ENCODE measurements around the gene CACNA2D1.

Gene CACNA2D1

GRCh38 chr7:82376739-82377138 is 66.8 kb downstream of the CACNA2D1 start:
- H3K4me2 ChIP-seq (ENCODE audit: low read length): no peak overlapping the region
- no CpG with 5 or more reads among the region's 2 CpGs for WGBS (ENCODE audit: extremely low coverage, insufficient coverage, low lambda C conversion rate)
- no peak overlapping the region for H3K4me3 ChIP-seq (ENCODE audit: low read length)
- H2AK5ac ChIP-seq (ENCODE audit: low read length): no peak overlapping the region
- H2BK5ac ChIP-seq (ENCODE audit: low read length): no peak overlapping the region
- no peak overlapping the region for H3K4ac ChIP-seq (ENCODE audit: low read depth, low read length)
- H3K56ac ChIP-seq (ENCODE audit: low read length): no peak overlapping the region
- H3K4me1 ChIP-seq (ENCODE audit: control insufficient read depth, low read depth, low read length): peaks cover 2% of the 10 kb centered on the region
- H2BK120ac ChIP-seq (ENCODE audit: low read depth, low read length): no peak overlapping the region
- H2BK15ac ChIP-seq (replicated peaks; ENCODE audit: low read depth): no peak overlapping the region
- H3K27me3 ChIP-seq (ENCODE audit: insufficient read depth, low read length, poor library complexity): no peaks in the 10 kb centered on the region
- no peak overlapping the region for H4K5ac ChIP-seq (ENCODE audit: low read length)
- no peak overlapping the region for H4K8ac ChIP-seq (ENCODE audit: low read depth, low read length)
- H3K18ac ChIP-seq (ENCODE audit: low read length): no peak overlapping the region
- H3K79me1 ChIP-seq (ENCODE audit: low read length): no peaks in the 10 kb centered on the region
- no peak for DNase-seq
- no peaks in the 10 kb centered on the region for H3K36me3 ChIP-seq (ENCODE audit: control insufficient read depth, insufficient read depth, low read length)
- H3K9ac ChIP-seq (ENCODE audit: low read length): no peak overlapping the region
- no peak overlapping the region for H3K27ac ChIP-seq (ENCODE audit: low read depth, low read length)
- H3K79me2 ChIP-seq (ENCODE audit: control insufficient read depth, insufficient read depth, low read length): peaks cover 2% of the 10 kb centered on the region
- H3K23ac ChIP-seq (ENCODE audit: low read length): no peak overlapping the region

DNA sequence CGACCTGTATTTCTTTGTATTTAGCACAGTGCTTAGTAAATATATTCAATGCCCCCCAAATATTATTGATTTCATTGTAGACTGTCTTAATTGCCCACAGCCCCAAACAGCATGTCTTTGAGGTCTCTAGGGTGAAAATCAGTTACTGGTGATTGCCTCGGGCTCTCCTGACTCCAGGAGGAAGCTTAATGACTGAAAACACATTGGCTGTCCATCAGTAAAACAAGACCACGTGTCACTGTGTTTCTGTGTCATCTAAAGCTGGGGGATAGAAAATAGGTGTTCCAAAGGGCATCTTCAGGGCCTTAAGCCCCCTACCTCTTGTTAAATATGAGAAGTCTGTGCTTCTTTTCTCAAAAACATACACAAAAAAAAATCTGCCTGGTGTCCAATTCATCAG is 67.9 kb downstream of the CACNA2D1 start:
- Histone ChIP-seq H2BK5ac (ENCODE audit: low read length) (no peak overlapping the region), H3K36me3 (ENCODE audit: control insufficient read depth, insufficient read depth, low read length) (no peaks in the 10 kb centered on the region), H3K9ac (ENCODE audit: low read length) (no peak overlapping the region), H3K4me1 (ENCODE audit: control insufficient read depth, low read depth, low read length) (peaks cover 2% of the 10 kb centered on the region), H3K18ac (ENCODE audit: low read length) (no peak overlapping the region), H3K79me2 (ENCODE audit: control insufficient read depth, insufficient read depth, low read length) (peaks cover 2% of the 10 kb centered on the region), H4K8ac (ENCODE audit: low read depth, low read length) (no peak overlapping the region), H2BK120ac (ENCODE audit: low read depth, low read length) (no peak overlapping the region), H3K27me3 (ENCODE audit: insufficient read depth, low read length, poor library complexity) (no peaks in the 10 kb centered on the region), H3K4ac (ENCODE audit: low read depth, low read length) (no peak overlapping the region), H3K4me3 (ENCODE audit: low read length) (no peak overlapping the region), H3K23ac (ENCODE audit: low read length) (no peak overlapping the region), H3K4me2 (ENCODE audit: low read length) (no peak overlapping the region), H3K79me1 (ENCODE audit: low read length) (no peaks in the 10 kb centered on the region), H3K27ac (ENCODE audit: low read depth, low read length) (no peak overlapping the region), H2BK15ac (replicated peaks; ENCODE audit: low read depth) (no peak overlapping the region), H3K56ac (ENCODE audit: low read length) (no peak overlapping the region), H2AK5ac (ENCODE audit: low read length) (no peak overlapping the region), H4K5ac (ENCODE audit: low read length) (no peak overlapping the region)
- DNase-seq: no peak
- whole genome bisulfite sequencing (ENCODE audit: extremely low coverage, insufficient coverage, low lambda C conversion rate): no CpG with 5 or more reads among the region's 3 CpGs

DNA sequence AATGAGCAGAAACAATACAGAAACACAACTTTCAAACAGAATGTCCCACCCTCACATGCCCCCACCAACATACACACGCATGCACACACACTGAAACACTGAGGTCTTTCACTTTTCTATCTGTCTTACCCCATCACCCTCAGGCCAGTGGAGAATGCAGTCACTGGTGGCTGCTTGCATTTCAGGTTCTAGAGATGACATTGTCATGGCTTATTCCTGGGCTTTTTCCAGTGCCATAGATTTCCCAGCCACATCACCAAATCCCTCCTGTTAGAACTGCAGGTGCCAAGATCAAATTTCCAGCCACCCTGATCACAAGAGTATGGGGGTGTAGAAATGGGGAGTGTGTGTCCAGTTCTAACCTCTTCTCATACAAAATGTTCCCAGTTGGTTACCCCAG is 68.4 kb downstream of the CACNA2D1 start:
- DNase-seq: no peak
- Histone ChIP-seq H3K79me1 (ENCODE audit: low read length) (no peaks in the 10 kb centered on the region), H3K9ac (ENCODE audit: low read length) (no peak overlapping the region), H3K4ac (ENCODE audit: low read depth, low read length) (no peak overlapping the region), H3K4me1 (ENCODE audit: control insufficient read depth, low read depth, low read length) (peaks cover 2% of the 10 kb centered on the region), H3K56ac (ENCODE audit: low read length) (no peak overlapping the region), H3K79me2 (ENCODE audit: control insufficient read depth, insufficient read depth, low read length) (peaks cover 2% of the 10 kb centered on the region), H3K27me3 (ENCODE audit: insufficient read depth, low read length, poor library complexity) (no peaks in the 10 kb centered on the region), H3K23ac (ENCODE audit: low read length) (no peak overlapping the region), H4K5ac (ENCODE audit: low read length) (no peak overlapping the region), H3K36me3 (ENCODE audit: control insufficient read depth, insufficient read depth, low read length) (no peaks in the 10 kb centered on the region), H3K4me3 (ENCODE audit: low read length) (no peak overlapping the region), H3K4me2 (ENCODE audit: low read length) (no peak overlapping the region), H3K27ac (ENCODE audit: low read depth, low read length) (no peak overlapping the region), H2BK5ac (ENCODE audit: low read length) (no peak overlapping the region), H2AK5ac (ENCODE audit: low read length) (no peak overlapping the region), H3K18ac (ENCODE audit: low read length) (no peak overlapping the region), H4K8ac (ENCODE audit: low read depth, low read length) (no peak overlapping the region), H2BK120ac (ENCODE audit: low read depth, low read length) (no peak overlapping the region), H2BK15ac (replicated peaks; ENCODE audit: low read depth) (no peak overlapping the region)
- no CpG with 5 or more reads among the region's 1 CpG for WGBS (ENCODE audit: extremely low coverage, insufficient coverage, low lambda C conversion rate)

- H3K36me3 ChIP-seq (ENCODE audit: control insufficient read depth, insufficient read depth, low read length): no peaks in the 10 kb centered on the region
- H3K4me2 ChIP-seq (ENCODE audit: low read length): no peak overlapping the region
- H2AK5ac ChIP-seq (ENCODE audit: low read length): no peak overlapping the region
- no peak overlapping the region for H3K9ac ChIP-seq (ENCODE audit: low read length)
- H2BK15ac ChIP-seq (replicated peaks; ENCODE audit: low read depth): no peak overlapping the region
- no peak overlapping the region for H3K4ac ChIP-seq (ENCODE audit: low read depth, low read length)
- DNase-seq: no peak
- no peak overlapping the region for H3K23ac ChIP-seq (ENCODE audit: low read length)
- no peak overlapping the region for H2BK5ac ChIP-seq (ENCODE audit: low read length)
- H3K27ac ChIP-seq (ENCODE audit: low read depth, low read length): no peak overlapping the region
- no peak overlapping the region for H4K5ac ChIP-seq (ENCODE audit: low read length)
- H4K8ac ChIP-seq (ENCODE audit: low read depth, low read length): no peak overlapping the region
- H3K18ac ChIP-seq (ENCODE audit: low read length): no peak overlapping the region
- no CpG with 5 or more reads among the region's 7 CpGs for WGBS (ENCODE audit: extremely low coverage, insufficient coverage, low lambda C conversion rate)
- H3K79me2 ChIP-seq (ENCODE audit: control insufficient read depth, insufficient read depth, low read length): peaks cover 2% of the 10 kb centered on the region
- H3K27me3 ChIP-seq (ENCODE audit: insufficient read depth, low read length, poor library complexity): no peaks in the 10 kb centered on the region
- H3K56ac ChIP-seq (ENCODE audit: low read length): no peak overlapping the region
- no peak overlapping the region for H3K4me3 ChIP-seq (ENCODE audit: low read length)
- peaks cover 2% of the 10 kb centered on the region for H3K4me1 ChIP-seq (ENCODE audit: control insufficient read depth, low read depth, low read length)
- H3K79me1 ChIP-seq (ENCODE audit: low read length): no peaks in the 10 kb centered on the region
- H2BK120ac ChIP-seq (ENCODE audit: low read depth, low read length): no peak overlapping the region
These were observed 69.5 kb downstream of the CACNA2D1 start for GRCh38 chr7:82373926-82374635.

DNA sequence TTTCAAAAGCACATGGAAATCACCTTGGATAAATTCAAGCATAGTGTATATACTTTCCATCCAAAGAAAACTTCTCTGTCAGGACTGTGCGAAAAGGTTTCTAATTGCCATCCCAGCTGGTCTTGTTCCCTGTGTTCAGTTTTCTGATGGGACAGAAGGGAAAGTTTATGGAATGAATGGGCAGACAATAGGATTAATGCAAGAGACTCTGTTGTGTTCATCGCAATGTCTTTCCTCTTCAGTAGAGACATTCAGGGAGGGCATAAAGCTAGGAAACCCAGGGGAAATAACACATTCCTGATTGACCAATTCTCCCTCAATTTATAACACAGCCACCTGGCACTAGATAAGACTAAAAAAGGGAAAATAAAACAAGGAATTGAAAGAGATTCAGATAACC is 78.9 kb downstream of the CACNA2D1 start:
- Histone ChIP-seq H2BK120ac (ENCODE audit: low read depth, low read length) (no peak overlapping the region), H3K4me1 (ENCODE audit: control insufficient read depth, low read depth, low read length) (no peaks in the 10 kb centered on the region), H3K36me3 (ENCODE audit: control insufficient read depth, insufficient read depth, low read length) (no peaks in the 10 kb centered on the region), H3K23ac (ENCODE audit: low read length) (no peak overlapping the region), H2AK5ac (ENCODE audit: low read length) (no peak overlapping the region), H3K27ac (ENCODE audit: low read depth, low read length) (no peak overlapping the region), H3K9ac (ENCODE audit: low read length) (no peak overlapping the region), H4K5ac (ENCODE audit: low read length) (no peak overlapping the region), H3K79me2 (ENCODE audit: control insufficient read depth, insufficient read depth, low read length) (no peaks in the 10 kb centered on the region), H4K8ac (ENCODE audit: low read depth, low read length) (no peak overlapping the region), H2BK15ac (replicated peaks; ENCODE audit: low read depth) (no peak overlapping the region), H3K4me3 (ENCODE audit: low read length) (no peak overlapping the region), H3K79me1 (ENCODE audit: low read length) (peaks cover 1% of the 10 kb centered on the region), H2BK5ac (ENCODE audit: low read length) (no peak overlapping the region), H3K27me3 (ENCODE audit: insufficient read depth, low read length, poor library complexity) (no peaks in the 10 kb centered on the region), H3K18ac (ENCODE audit: low read length) (no peak overlapping the region), H3K56ac (ENCODE audit: low read length) (no peak overlapping the region), H3K4ac (ENCODE audit: low read depth, low read length) (no peak overlapping the region), H3K4me2 (ENCODE audit: low read length) (no peak overlapping the region)
- DNase-seq: no peak
- no CpG with 5 or more reads among the region's 2 CpGs for WGBS (ENCODE audit: extremely low coverage, insufficient coverage, low lambda C conversion rate)

GRCh38 chr7:82364048-82364447 is 79.5 kb downstream of the CACNA2D1 start:
- no CpG with 5 or more reads among the region's 1 CpG for WGBS (ENCODE audit: extremely low coverage, insufficient coverage, low lambda C conversion rate)
- H4K8ac ChIP-seq (ENCODE audit: low read depth, low read length): no peak overlapping the region
- H2AK5ac ChIP-seq (ENCODE audit: low read length): no peak overlapping the region
- H3K4me3 ChIP-seq (ENCODE audit: low read length): no peak overlapping the region
- no peak overlapping the region for H2BK120ac ChIP-seq (ENCODE audit: low read depth, low read length)
- no peak overlapping the region for H3K56ac ChIP-seq (ENCODE audit: low read length)
- no peak for DNase-seq
- no peaks in the 10 kb centered on the region for H3K36me3 ChIP-seq (ENCODE audit: control insufficient read depth, insufficient read depth, low read length)
- H3K18ac ChIP-seq (ENCODE audit: low read length): no peak overlapping the region
- H3K4me1 ChIP-seq (ENCODE audit: control insufficient read depth, low read depth, low read length): no peaks in the 10 kb centered on the region
- no peaks in the 10 kb centered on the region for H3K79me2 ChIP-seq (ENCODE audit: control insufficient read depth, insufficient read depth, low read length)
- no peak overlapping the region for H4K5ac ChIP-seq (ENCODE audit: low read length)
- H3K4ac ChIP-seq (ENCODE audit: low read depth, low read length): no peak overlapping the region
- no peak overlapping the region for H3K27ac ChIP-seq (ENCODE audit: low read depth, low read length)
- no peak overlapping the region for H2BK5ac ChIP-seq (ENCODE audit: low read length)
- H3K79me1 ChIP-seq (ENCODE audit: low read length): peaks cover 1% of the 10 kb centered on the region
- no peaks in the 10 kb centered on the region for H3K27me3 ChIP-seq (ENCODE audit: insufficient read depth, low read length, poor library complexity)
- no peak overlapping the region for H3K9ac ChIP-seq (ENCODE audit: low read length)
- no peak overlapping the region for H3K4me2 ChIP-seq (ENCODE audit: low read length)
- no peak overlapping the region for H3K23ac ChIP-seq (ENCODE audit: low read length)
- H2BK15ac ChIP-seq (replicated peaks; ENCODE audit: low read depth): no peak overlapping the region
